ENCODE data around the gene KIF21A. TPM values are rescaled to one million over a fixed set of nuclear protein-coding genes. Genes with fewer than 3 reads are reported as not detected.

KIF21A gene
- polyA plus RNA-seq, 2 donors = 15.5 to 15.7 TPM

DNA sequence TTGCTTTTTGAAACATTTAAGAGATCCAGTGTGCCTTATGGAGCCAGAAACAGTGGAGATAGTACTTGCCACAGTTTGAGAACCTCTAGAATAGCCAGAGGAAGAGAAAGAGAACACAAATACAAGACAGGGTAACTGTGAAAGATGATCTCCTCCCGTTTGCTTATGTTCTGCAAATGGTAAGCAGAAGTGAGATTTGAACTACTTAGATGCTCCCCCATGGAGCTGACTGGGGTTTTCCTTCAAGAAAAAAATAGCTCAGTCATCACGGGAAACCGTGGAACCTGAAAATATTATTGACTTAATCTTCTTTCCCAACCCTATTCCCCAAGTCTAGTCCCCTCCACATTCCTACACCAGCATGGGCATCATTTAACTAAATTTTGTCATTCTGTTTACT, 87.1 kb downstream of the KIF21A start:
- no peaks in the 10 kb centered on the region for H3K9me3 ChIP-seq (ENCODE audit: control insufficient read depth in 2 of 2, insufficient read depth in 1 of 2, low read depth in 1 of 2, low read length in 1 of 2)
- H3K4me1 ChIP-seq (ENCODE audit: control insufficient read depth in 2 of 2, insufficient read depth in 2 of 2, low read length in 1 of 2) = no peaks in the 10 kb centered on the region
- no peaks in the 10 kb centered on the region for H3K36me3 ChIP-seq (ENCODE audit: control insufficient read depth in 2 of 2, insufficient read depth in 2 of 2, low read length in 1 of 2)
- H3K27me3 ChIP-seq (ENCODE audit: control insufficient read depth in 1 of 2, insufficient read depth in 2 of 2, low read length in 2 of 2) = no peaks in the 10 kb centered on the region
- H3K4me3 ChIP-seq (ENCODE audit: low read depth in 1 of 2, low read length in 2 of 2) = no peak overlapping the region
- 88% methylated on average over 3 of the region's 3 CpGs for WGBS, 2 donors
- no peak overlapping the region for H3K27ac ChIP-seq (ENCODE audit: low read depth in 2 of 2, low read length in 1 of 2)

DNA sequence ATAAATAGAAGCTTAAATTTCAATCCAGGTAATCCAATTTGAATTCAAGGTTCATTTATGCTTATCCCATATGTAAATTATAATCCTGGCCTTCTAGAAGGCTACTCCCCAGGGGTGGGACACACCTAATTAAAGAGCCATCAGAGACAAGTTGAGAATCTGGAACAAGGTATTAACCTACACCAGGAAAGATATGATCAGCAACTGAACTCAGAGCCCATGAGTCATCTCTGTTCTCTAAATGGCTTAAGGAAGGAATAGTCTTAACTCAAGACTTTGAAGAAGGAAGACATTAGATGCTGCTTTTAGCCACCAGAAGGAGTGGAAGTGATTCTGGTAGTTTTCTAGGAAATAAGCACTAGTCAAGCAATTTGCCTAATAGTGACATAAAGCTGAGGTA, 88.0 kb downstream of the KIF21A start:
- Histone ChIP-seq H3K36me3 (ENCODE audit: control insufficient read depth in 2 of 2, insufficient read depth in 2 of 2, low read length in 1 of 2) (no peaks in the 10 kb centered on the region), H3K9me3 (ENCODE audit: control insufficient read depth in 2 of 2, insufficient read depth in 1 of 2, low read depth in 1 of 2, low read length in 1 of 2) (no peaks in the 10 kb centered on the region), H3K27me3 (ENCODE audit: control insufficient read depth in 1 of 2, insufficient read depth in 2 of 2, low read length in 2 of 2) (no peaks in the 10 kb centered on the region), H3K27ac (ENCODE audit: low read depth in 2 of 2, low read length in 1 of 2) (no peak overlapping the region), H3K4me1 (ENCODE audit: control insufficient read depth in 2 of 2, insufficient read depth in 2 of 2, low read length in 1 of 2) (no peaks in the 10 kb centered on the region), H3K4me3 (ENCODE audit: low read depth in 1 of 2, low read length in 2 of 2) (no peak overlapping the region)

DNA sequence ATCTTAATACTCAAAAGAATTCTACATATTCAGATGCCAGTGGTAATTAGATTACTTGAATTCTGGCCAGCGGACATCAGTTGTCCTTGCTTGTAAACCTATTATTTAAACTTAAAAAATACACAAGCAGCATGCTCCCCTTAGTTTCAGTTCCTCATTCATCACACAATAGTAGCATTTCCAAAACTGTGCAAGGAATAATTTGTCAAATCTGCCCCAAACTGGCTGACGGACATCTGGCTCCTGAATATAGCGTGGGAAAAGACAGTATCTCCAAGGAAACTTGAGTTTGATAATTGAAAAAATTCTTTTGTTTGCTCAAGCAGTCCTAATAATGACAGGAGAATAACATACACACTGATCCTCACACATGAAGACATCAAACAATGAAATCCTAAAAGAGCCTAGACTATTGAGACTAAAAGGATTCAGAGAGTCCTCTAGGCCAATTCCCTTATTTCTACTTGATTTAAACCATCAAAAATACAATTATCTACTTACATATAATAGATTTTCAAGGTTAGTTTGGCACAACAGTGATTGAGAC, 90.4 kb downstream of the KIF21A start:
- H3K27ac ChIP-seq (ENCODE audit: low read depth in 2 of 2, low read length in 1 of 2) = no peak overlapping the region
- no peaks in the 10 kb centered on the region for H3K4me1 ChIP-seq (ENCODE audit: control insufficient read depth in 2 of 2, insufficient read depth in 2 of 2, low read length in 1 of 2)
- H3K27me3 ChIP-seq (ENCODE audit: control insufficient read depth in 1 of 2, insufficient read depth in 2 of 2, low read length in 2 of 2) = no peaks in the 10 kb centered on the region
- WGBS, 2 donors = 94 to 95% methylated on average over 3 of the region's 3 CpGs
- no peaks in the 10 kb centered on the region for H3K9me3 ChIP-seq (ENCODE audit: control insufficient read depth in 2 of 2, insufficient read depth in 1 of 2, low read depth in 1 of 2, low read length in 1 of 2)
- H3K36me3 ChIP-seq (ENCODE audit: control insufficient read depth in 2 of 2, insufficient read depth in 2 of 2, low read length in 1 of 2) = no peaks in the 10 kb centered on the region
- no peak overlapping the region for H3K4me3 ChIP-seq (ENCODE audit: low read depth in 1 of 2, low read length in 2 of 2)

DNA sequence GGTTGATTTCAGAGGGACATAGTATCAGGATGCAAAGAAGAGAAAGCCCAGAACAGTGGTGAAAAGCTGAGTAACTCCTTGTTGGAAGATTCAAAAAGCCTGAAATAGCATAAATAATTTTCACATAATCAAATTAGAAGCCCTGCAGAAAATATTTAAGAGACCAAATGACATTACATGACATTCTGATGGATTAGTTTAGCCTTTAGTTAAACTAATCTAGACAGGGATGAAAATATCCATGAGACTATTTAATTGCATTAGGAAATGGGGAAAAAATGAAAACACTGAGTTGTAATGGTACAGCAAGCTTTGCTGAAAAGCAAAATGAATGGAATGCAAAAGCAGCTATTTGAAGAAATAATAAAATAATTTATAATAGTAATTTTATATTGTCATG, 91.8 kb downstream of the KIF21A start:
- Histone ChIP-seq H3K36me3 (ENCODE audit: control insufficient read depth in 2 of 2, insufficient read depth in 2 of 2, low read length in 1 of 2) (no peaks in the 10 kb centered on the region), H3K4me3 (ENCODE audit: low read depth in 1 of 2, low read length in 2 of 2) (no peak overlapping the region), H3K4me1 (ENCODE audit: control insufficient read depth in 2 of 2, insufficient read depth in 2 of 2, low read length in 1 of 2) (no peaks in the 10 kb centered on the region), H3K27ac (ENCODE audit: low read depth in 2 of 2, low read length in 1 of 2) (no peak overlapping the region), H3K27me3 (ENCODE audit: control insufficient read depth in 1 of 2, insufficient read depth in 2 of 2, low read length in 2 of 2) (no peaks in the 10 kb centered on the region), H3K9me3 (ENCODE audit: control insufficient read depth in 2 of 2, insufficient read depth in 1 of 2, low read depth in 1 of 2, low read length in 1 of 2) (no peaks in the 10 kb centered on the region)

DNA sequence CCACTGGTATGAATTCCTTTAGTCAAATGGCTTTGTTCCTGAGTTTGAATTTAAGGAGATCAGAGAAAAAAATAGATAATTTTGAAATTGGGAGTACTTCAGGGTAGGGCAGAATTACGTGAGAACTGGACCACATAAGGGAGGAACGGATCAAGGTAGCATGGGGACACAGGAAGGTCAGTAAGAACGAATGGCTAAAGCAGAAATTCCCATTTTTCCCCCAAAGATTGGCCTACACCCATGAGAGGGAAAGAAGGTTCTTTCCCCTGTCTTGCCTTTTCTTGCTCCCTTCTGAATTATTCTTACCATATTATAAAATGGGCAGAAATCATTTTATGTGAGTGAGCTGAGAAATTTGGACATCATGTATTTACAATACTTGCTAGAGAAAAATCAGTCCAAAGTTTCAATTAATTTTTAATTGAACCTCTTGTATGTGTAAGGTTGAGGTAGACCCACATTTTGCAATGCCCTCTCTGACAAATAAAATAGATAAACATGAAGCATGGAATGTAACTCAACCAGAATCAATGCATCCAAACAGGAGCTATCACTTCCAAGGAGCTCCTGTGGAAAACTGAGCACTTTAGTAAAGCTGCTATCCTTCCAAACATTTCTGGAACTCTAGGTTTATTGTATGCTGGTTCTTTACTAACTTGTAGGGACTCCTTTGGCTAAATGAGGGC, 93.8 kb downstream of the KIF21A start:
- Histone ChIP-seq H3K9me3 (ENCODE audit: control insufficient read depth in 2 of 2, insufficient read depth in 1 of 2, low read depth in 1 of 2, low read length in 1 of 2) (no peaks in the 10 kb centered on the region), H3K4me1 (ENCODE audit: control insufficient read depth in 2 of 2, insufficient read depth in 2 of 2, low read length in 1 of 2) (no peaks in the 10 kb centered on the region), H3K27me3 (ENCODE audit: control insufficient read depth in 1 of 2, insufficient read depth in 2 of 2, low read length in 2 of 2) (no peaks in the 10 kb centered on the region), H3K4me3 (ENCODE audit: low read depth in 1 of 2, low read length in 2 of 2) (no peak overlapping the region), H3K27ac (ENCODE audit: low read depth in 2 of 2, low read length in 1 of 2) (no peak overlapping the region), H3K36me3 (ENCODE audit: control insufficient read depth in 2 of 2, insufficient read depth in 2 of 2, low read length in 1 of 2) (no peaks in the 10 kb centered on the region)
- WGBS, 2 donors = 92 to 95% methylated on average over 3 of the region's 3 CpGs

DNA sequence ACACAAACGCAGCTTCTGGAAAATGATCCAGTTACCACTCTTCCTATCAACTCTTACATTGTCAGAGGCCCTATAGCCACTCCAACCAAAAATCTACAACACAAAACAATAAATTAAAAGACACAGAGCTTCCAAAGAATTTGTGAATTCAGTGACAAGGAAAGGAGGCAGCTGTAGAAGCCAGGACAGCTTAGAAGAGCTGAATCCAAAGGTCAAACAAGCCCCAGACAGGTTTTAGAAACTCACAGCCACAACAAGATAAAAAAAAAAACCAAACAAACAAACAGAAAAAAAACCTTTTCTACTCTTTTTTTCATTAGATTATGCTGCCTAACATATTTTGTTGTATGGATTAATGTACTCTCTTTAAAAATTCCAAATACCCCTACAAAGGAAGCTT, 94.4 kb downstream of the KIF21A start:
- Histone ChIP-seq H3K9me3 (ENCODE audit: control insufficient read depth in 2 of 2, insufficient read depth in 1 of 2, low read depth in 1 of 2, low read length in 1 of 2) (no peaks in the 10 kb centered on the region), H3K36me3 (ENCODE audit: control insufficient read depth in 2 of 2, insufficient read depth in 2 of 2, low read length in 1 of 2) (no peaks in the 10 kb centered on the region), H3K27me3 (ENCODE audit: control insufficient read depth in 1 of 2, insufficient read depth in 2 of 2, low read length in 2 of 2) (no peaks in the 10 kb centered on the region), H3K4me3 (ENCODE audit: low read depth in 1 of 2, low read length in 2 of 2) (no peak overlapping the region), H3K4me1 (ENCODE audit: control insufficient read depth in 2 of 2, insufficient read depth in 2 of 2, low read length in 1 of 2) (no peaks in the 10 kb centered on the region), H3K27ac (ENCODE audit: low read depth in 2 of 2, low read length in 1 of 2) (no peak overlapping the region)
- WGBS, 2 donors = 76 to 94% methylated on average over 1 of the region's 1 CpG

DNA sequence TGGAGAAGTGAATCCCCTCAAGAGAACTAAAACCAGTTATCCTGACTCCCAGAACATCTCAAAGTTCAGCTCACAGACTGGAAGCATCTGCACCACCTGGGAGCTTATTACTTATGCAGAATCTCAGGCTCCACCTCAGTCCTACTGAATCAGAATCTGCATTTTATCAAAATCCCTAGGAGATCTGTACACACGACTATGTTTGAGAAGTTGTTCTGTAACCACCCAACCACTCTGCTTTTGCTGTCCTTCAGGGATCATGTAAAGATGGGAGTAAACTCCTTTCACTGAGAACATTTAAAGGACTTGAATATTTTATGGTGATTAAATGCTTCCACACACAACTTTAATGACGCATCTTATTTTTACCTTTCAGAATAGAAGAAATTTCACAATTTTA, 98.0 kb downstream of the KIF21A start:
- H3K4me1 ChIP-seq (ENCODE audit: control insufficient read depth in 2 of 2, insufficient read depth in 2 of 2, low read length in 1 of 2) = no peaks in the 10 kb centered on the region
- 83 to 87% methylated on average over 2 of the region's 2 CpGs for WGBS, 2 donors
- H3K9me3 ChIP-seq (ENCODE audit: control insufficient read depth in 2 of 2, insufficient read depth in 1 of 2, low read depth in 1 of 2, low read length in 1 of 2) = no peaks in the 10 kb centered on the region
- H3K27me3 ChIP-seq (ENCODE audit: control insufficient read depth in 1 of 2, insufficient read depth in 2 of 2, low read length in 2 of 2) = no peaks in the 10 kb centered on the region
- no peak overlapping the region for H3K4me3 ChIP-seq (ENCODE audit: low read depth in 1 of 2, low read length in 2 of 2)
- no peaks in the 10 kb centered on the region for H3K36me3 ChIP-seq (ENCODE audit: control insufficient read depth in 2 of 2, insufficient read depth in 2 of 2, low read length in 1 of 2)
- H3K27ac ChIP-seq (ENCODE audit: low read depth in 2 of 2, low read length in 1 of 2) = no peak overlapping the region

DNA sequence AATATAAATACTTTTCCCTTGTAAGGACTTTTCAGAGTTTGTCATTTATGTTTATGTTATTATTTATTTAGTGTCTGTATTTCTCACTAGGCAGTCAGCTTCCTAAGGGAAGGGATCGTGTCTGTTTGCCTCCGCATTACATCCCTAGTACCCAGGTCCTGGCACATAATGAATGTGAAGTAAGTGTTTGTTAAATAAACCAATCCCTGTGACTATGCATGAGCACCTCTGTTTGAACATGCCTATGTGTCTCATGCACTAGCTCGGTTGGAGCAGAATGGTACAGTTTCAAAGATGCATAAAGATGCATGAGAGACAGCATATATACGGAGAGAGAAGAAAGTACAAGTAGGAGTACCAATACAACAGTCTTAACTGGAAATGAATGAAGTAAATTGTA, 99.3 kb downstream of the KIF21A start:
- Histone ChIP-seq H3K27me3 (ENCODE audit: control insufficient read depth in 1 of 2, insufficient read depth in 2 of 2, low read length in 2 of 2) (no peaks in the 10 kb centered on the region), H3K27ac (ENCODE audit: low read depth in 2 of 2, low read length in 1 of 2) (no peak overlapping the region), H3K9me3 (ENCODE audit: control insufficient read depth in 2 of 2, insufficient read depth in 1 of 2, low read depth in 1 of 2, low read length in 1 of 2) (no peaks in the 10 kb centered on the region), H3K4me1 (ENCODE audit: control insufficient read depth in 2 of 2, insufficient read depth in 2 of 2, low read length in 1 of 2) (no peaks in the 10 kb centered on the region), H3K4me3 (ENCODE audit: low read depth in 1 of 2, low read length in 2 of 2) (no peak overlapping the region), H3K36me3 (ENCODE audit: control insufficient read depth in 2 of 2, insufficient read depth in 2 of 2, low read length in 1 of 2) (no peaks in the 10 kb centered on the region)
- 71 to 83% methylated on average over 4 of the region's 4 CpGs for WGBS, 2 donors

DNA sequence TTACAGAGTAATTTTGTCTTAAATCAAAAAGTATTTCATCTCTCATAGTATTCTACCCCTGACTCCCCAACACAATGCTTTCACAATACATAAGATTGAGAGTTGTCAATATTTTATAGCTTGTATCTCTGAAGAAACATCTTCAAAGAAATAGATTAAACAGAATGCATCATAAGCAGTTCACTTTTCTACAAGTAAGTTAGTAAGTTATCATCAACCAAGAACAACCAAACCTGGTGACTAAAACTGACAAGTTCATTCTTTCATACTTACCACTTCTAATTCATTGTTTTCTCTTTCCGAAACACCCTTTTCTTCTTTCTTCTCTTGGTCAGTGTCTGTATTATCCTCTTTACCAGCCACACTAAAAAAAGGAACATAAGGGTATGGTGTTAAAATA, 101.2 kb downstream of the KIF21A start:
- WGBS, 2 donors = 93 to 97% methylated on average over 1 of the region's 1 CpG
- Histone ChIP-seq H3K27ac (ENCODE audit: low read depth in 2 of 2, low read length in 1 of 2) (no peak overlapping the region), H3K4me1 (ENCODE audit: control insufficient read depth in 2 of 2, insufficient read depth in 2 of 2, low read length in 1 of 2) (no peaks in the 10 kb centered on the region), H3K27me3 (ENCODE audit: control insufficient read depth in 1 of 2, insufficient read depth in 2 of 2, low read length in 2 of 2) (no peaks in the 10 kb centered on the region), H3K36me3 (ENCODE audit: control insufficient read depth in 2 of 2, insufficient read depth in 2 of 2, low read length in 1 of 2) (no peaks in the 10 kb centered on the region), H3K9me3 (ENCODE audit: control insufficient read depth in 2 of 2, insufficient read depth in 1 of 2, low read depth in 1 of 2, low read length in 1 of 2) (no peaks in the 10 kb centered on the region), H3K4me3 (ENCODE audit: low read depth in 1 of 2, low read length in 2 of 2) (no peak overlapping the region)

DNA sequence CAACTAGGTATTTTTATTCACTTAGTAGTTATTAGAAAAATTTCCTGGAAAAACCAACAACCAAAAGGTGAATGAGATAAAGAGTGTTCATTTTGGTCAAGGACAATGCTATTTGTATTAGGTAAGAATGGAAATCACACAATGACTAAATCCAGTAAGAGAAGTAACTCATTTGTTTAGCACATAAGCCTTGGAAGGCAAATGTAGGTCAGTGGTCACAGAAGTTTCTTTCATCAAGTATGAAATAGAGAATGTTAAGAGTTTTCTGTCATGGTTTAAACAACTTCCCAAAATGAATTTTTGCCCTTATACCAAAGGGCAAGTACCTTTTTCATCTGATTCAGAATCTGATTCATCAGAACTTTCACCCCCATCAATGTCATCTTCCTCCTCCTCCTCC, 101.7 kb downstream of the KIF21A start:
- Histone ChIP-seq H3K9me3 (ENCODE audit: control insufficient read depth in 2 of 2, insufficient read depth in 1 of 2, low read depth in 1 of 2, low read length in 1 of 2) (no peaks in the 10 kb centered on the region), H3K4me3 (ENCODE audit: low read depth in 1 of 2, low read length in 2 of 2) (no peak overlapping the region), H3K36me3 (ENCODE audit: control insufficient read depth in 2 of 2, insufficient read depth in 2 of 2, low read length in 1 of 2) (no peaks in the 10 kb centered on the region), H3K27ac (ENCODE audit: low read depth in 2 of 2, low read length in 1 of 2) (no peak overlapping the region), H3K27me3 (ENCODE audit: control insufficient read depth in 1 of 2, insufficient read depth in 2 of 2, low read length in 2 of 2) (no peaks in the 10 kb centered on the region), H3K4me1 (ENCODE audit: control insufficient read depth in 2 of 2, insufficient read depth in 2 of 2, low read length in 1 of 2) (no peaks in the 10 kb centered on the region)
